ENCODE results near the gene SDK1. TPM values are rescaled to one million over a fixed set of nuclear protein-coding genes. Genes with fewer than 3 reads are reported as not detected.

Gene SDK1
- total and polyA plus RNA-seq, 2 donors (not counting 3 experiments of a cell fraction or from before 2014, with no cell fraction given): 1.6 to 3.9 TPM

GRCh38 chr7:4222676-4223075 is 921.6 kb downstream of the SDK1 start:
- Histone ChIP-seq H2AFZ (ENCODE audit: low read depth, low read length) (no peak overlapping the region), H3K79me2 (ENCODE audit: control insufficient read depth, insufficient read depth, low read length) (no peaks in the 10 kb centered on the region), H3K9me1 (replicated peaks; ENCODE audit: control insufficient read depth, extremely low read depth, insufficient read depth, low read length) (no peaks in the 10 kb centered on the region), H3K4me1 (ENCODE audit: control insufficient read depth, extremely low read depth, insufficient read depth, low read length) (no peaks in the 10 kb centered on the region), H3K27ac (ENCODE audit: insufficient read depth, low read depth, low read length) (no peak overlapping the region), H3K36me3 (ENCODE audit: control insufficient read depth in 2 of 2, extremely low read depth in 1 of 2, insufficient read depth in 2 of 2, low read length in 2 of 2) (no peaks in the 10 kb centered on the region), H4K20me1 (replicated peaks; ENCODE audit: control insufficient read depth, extremely low read depth, insufficient read depth, low read length) (no peaks in the 10 kb centered on the region), H3K9ac (replicated peaks; ENCODE audit: extremely low read depth, insufficient read depth, low read length) (no peak overlapping the region), H3K27me3 (ENCODE audit: control insufficient read depth in 2 of 2, insufficient read depth in 2 of 2, low read length in 2 of 2) (no peaks in the 10 kb centered on the region), H3K4me2 (ENCODE audit: insufficient read depth, low read length) (no peak overlapping the region), H3K4me3 (replicated peaks in 1 of 3; ENCODE audit: insufficient read depth in 1 of 3, low read depth in 1 of 3, low read length in 3 of 3) (no peak overlapping the region), H3K9me3 (replicated peaks; ENCODE audit: control insufficient read depth, insufficient read depth, low read length) (no peaks in the 10 kb centered on the region)
- intact Hi-C loops (cut with micrococcal nuclease): no loop called here
- FAIRE-seq (no peak), DNase-seq (ENCODE audit: low read depth, low spot score) (no peak)
- dilution Hi-C loops (cut with MboI; ENCODE audit: extremely low pct_ligation_motif_present, low sequenced_read_pairs): no loop called here
- ChIA-PET POLR2A (no interaction called here), CTCF (no interaction called here)
- no peak for TF ChIP-seq EZH2 (IDR thresholded peaks at IDR 0.05; ENCODE audit: borderline replicate concordance, low read depth, low read length, severe bottlenecking)
- no peak for TF ChIP-seq MYC (IDR thresholded peaks at IDR 0.05; ENCODE audit: low read depth, low read length)
- TF ChIP-seq, protein P1, sequence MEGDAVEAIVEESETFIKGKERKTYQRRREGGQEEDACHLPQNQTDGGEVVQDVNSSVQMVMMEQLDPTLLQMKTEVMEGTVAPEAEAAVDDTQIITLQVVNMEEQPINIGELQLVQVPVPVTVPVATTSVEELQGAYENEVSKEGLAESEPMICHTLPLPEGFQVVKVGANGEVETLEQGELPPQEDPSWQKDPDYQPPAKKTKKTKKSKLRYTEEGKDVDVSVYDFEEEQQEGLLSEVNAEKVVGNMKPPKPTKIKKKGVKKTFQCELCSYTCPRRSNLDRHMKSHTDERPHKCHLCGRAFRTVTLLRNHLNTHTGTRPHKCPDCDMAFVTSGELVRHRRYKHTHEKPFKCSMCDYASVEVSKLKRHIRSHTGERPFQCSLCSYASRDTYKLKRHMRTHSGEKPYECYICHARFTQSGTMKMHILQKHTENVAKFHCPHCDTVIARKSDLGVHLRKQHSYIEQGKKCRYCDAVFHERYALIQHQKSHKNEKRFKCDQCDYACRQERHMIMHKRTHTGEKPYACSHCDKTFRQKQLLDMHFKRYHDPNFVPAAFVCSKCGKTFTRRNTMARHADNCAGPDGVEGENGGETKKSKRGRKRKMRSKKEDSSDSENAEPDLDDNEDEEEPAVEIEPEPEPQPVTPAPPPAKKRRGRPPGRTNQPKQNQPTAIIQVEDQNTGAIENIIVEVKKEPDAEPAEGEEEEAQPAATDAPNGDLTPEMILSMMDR (IDR thresholded peaks at IDR 0.05; ENCODE audit: extremely low read depth in 1 of 2, insufficient read depth in 1 of 2, low read depth in 1 of 2, low read length in 2 of 2): no peak
- TF ChIP-seq MAX (IDR thresholded peaks at IDR 0.05; ENCODE audit: insufficient read depth, insufficient read length): no peak
- no peak for TF ChIP-seq FOS (IDR thresholded peaks at IDR 0.05; ENCODE audit: borderline replicate concordance, insufficient read depth, low read length)
- no peak for TF ChIP-seq POLR2AphosphoS5 (IDR thresholded peaks at IDR 0.05; ENCODE audit: insufficient read depth, low read depth, low read length)
- TF ChIP-seq JUN (IDR thresholded peaks at IDR 0.05; ENCODE audit: borderline replicate concordance, insufficient read depth, insufficient read length, low read depth): no peak
- TF ChIP-seq POLR2A (IDR thresholded peaks at IDR 0.05; ENCODE audit: low read depth, low read length): no peak
- no peak for TF ChIP-seq GATA2 (IDR thresholded peaks at IDR 0.05; ENCODE audit: insufficient read depth, insufficient read length, low read depth, low read length)
- no TSS peak for BruUV-seq (replicated peaks)

Data from endothelial cell of umbilical vein (primary cell).